GM12878 (cell line): Measurements from ENCODE around the gene AGAP2. TPM values are rescaled to one million over a fixed set of nuclear protein-coding genes. Genes with fewer than 3 reads are reported as not detected.
A peak's percentile ranks its signal among the peaks of the same experiment; 100 is the strongest.

Source experiments
- ATAC-seq: fragments of 200-7000 bp; cut with Tn5 transposase; 3 replicates; pipeline ENCODE4 v1.9.1; 2020; ENCODE audit warnings: mild to moderate bottlenecking, moderate library complexity
- BruUV-seq: library from RNA; stranded (reverse); fragments of 400-500 nt; replicated peaks from 2 replicates; lab custom pipeline; 2021; lab: Mats Ljungman, UMichigan
- CTCF ChIA-PET: fragments of 300-600 bp; sonication (Branson Sonifier 250); formaldehyde crosslinking; extraction: SDS; loops from one replicate; lab custom pipeline; 2021; ENCODE audit warnings: inconsistent platforms; lab: Yijun Ruan, JAX
- POLR2A ChIA-PET: fragments of 350-600 bp; formaldehyde crosslinking; extraction: SDS; loops from one replicate; lab custom pipeline; 2021; ENCODE audit warnings: inconsistent platforms; lab: Charles Lee
- RAD21 ChIA-PET: fragments of 300-600 bp; sonication (Branson Sonifier 250); formaldehyde crosslinking; loops from one replicate; lab custom pipeline; 2023; ENCODE audit warnings: antibody characterized with exemption; ENCODE audit not compliant: unreplicated experiment; lab: Charles Lee
- SMC1A ChIA-PET: fragments of 300-600 bp; sonication (Branson Sonifier 250); formaldehyde crosslinking; loops from one replicate; lab custom pipeline; 2023; ENCODE audit not compliant: unreplicated experiment, uncharacterized antibody; lab: Charles Lee
- DNase-seq: peaks from one replicate; pipeline ENCODE4 v3.0.0-alpha.2; 2011; ENCODE audit warnings: low read depth, low spot score
- FAIRE-seq: peaks from 3 replicates; lab custom pipeline; 2011; peaks lifted over from hg19 to GRCh38; lab: Jason Lieb, UNC
- H2AFZ ChIP-seq: 2 replicates; pipeline ENCODE4 v1.6.0; 2011; ENCODE audit warnings: low read depth, low read length, control low read depth; ENCODE audit not compliant: control insufficient read depth
- H3K27ac ChIP-seq: 2 replicates; pipeline ENCODE4 v1.5.1; 2011; ENCODE audit warnings: control low read depth; ENCODE audit not compliant: control insufficient read depth, insufficient read depth
- H3K27me3 ChIP-seq, 2 experiments: replicated peaks in 1 of 2; 2 replicates each; pipeline versions ENCODE4 v1.6.0 to v1.6.1; 2011; ENCODE audit warnings: low read length in 1 of 2; ENCODE audit not compliant: control insufficient read depth in 2 of 2, insufficient read depth in 2 of 2
- H3K36me3 ChIP-seq, 2 experiments: 2 replicates each; pipeline ENCODE4 v1.5.1; 2011; ENCODE audit warnings: low read length in 1 of 2; ENCODE audit not compliant: control insufficient read depth in 2 of 2, insufficient read depth in 2 of 2
- H3K4me1 ChIP-seq: 2 replicates; pipeline ENCODE4 v1.6.1; 2011; ENCODE audit warnings: mild to moderate bottlenecking, low read length, moderate library complexity, mixed read lengths; ENCODE audit not compliant: control insufficient read depth, insufficient read depth
- H3K4me2 ChIP-seq: 2 replicates; pipeline ENCODE4 v1.6.0; 2011; ENCODE audit warnings: control low read depth; ENCODE audit not compliant: control insufficient read depth, insufficient read depth
- H3K4me3 ChIP-seq: fragments of 200-600 bp; sonication (generic); 2 replicates; pipeline ENCODE4 v1.5.1; 2016
- H3K79me2 ChIP-seq: 2 replicates; pipeline ENCODE4 v1.6.0; 2011; ENCODE audit warnings: low read length; ENCODE audit not compliant: control insufficient read depth, insufficient read depth
- H3K9ac ChIP-seq: 2 replicates; pipeline ENCODE4 v1.8.0; 2011; ENCODE audit warnings: low read length, control low read depth, mixed read lengths; ENCODE audit not compliant: control insufficient read depth, insufficient read depth
- H3K9me3 ChIP-seq: replicated peaks from 3 replicates; pipeline ENCODE4 v1.5.1; 2011; ENCODE audit warnings: mild to moderate bottlenecking, low read length; ENCODE audit not compliant: control insufficient read depth, insufficient read depth
- H4K20me1 ChIP-seq: 2 replicates; pipeline ENCODE4 v1.6.0; 2011; ENCODE audit not compliant: control insufficient read depth, insufficient read depth
- EGR1 ChIP-seq, 2 experiments: IDR thresholded peaks; 1 replicate in 1 of 2; 2 replicates in 1 of 2; pipeline ENCODE4 v1.6.1; 2011 to 2012; ENCODE audit warnings: low read depth in 2 of 2, low read length in 2 of 2, borderline replicate concordance in 1 of 2, mild to moderate bottlenecking in 1 of 2, moderate library complexity in 1 of 2
- HDAC6 ChIP-seq: fragments of 200-600 bp; sonication (generic); IDR thresholded peaks from one replicate; pipeline ENCODE4 v1.8.0; 2017; ENCODE audit warnings: antibody characterized with exemption; ENCODE audit not compliant: unreplicated experiment
- MTA3 ChIP-seq: IDR thresholded peaks from 2 replicates; pipeline ENCODE4 v1.6.1; 2012; ENCODE audit warnings: low read length, inconsistent platforms, borderline replicate concordance
- NKRF ChIP-seq: fragments of 450-650 bp; conservative IDR thresholded peaks from 2 replicates; pipeline ENCODE4 v1.6.1; 2017; ENCODE audit warnings: mild to moderate bottlenecking, moderate library complexity
- POLR2AphosphoS2 ChIP-seq: IDR thresholded peaks from 2 replicates; pipeline ENCODE4 v1.6.1; 2011; ENCODE audit warnings: low read depth, mild to moderate bottlenecking, low read length, improper control_type of control experiment, moderate library complexity
- STAT1 ChIP-seq: fragments of 450-650 bp; conservative IDR thresholded peaks from 2 replicates; pipeline ENCODE4 v1.6.1; 2014; ENCODE audit warnings: antibody characterized with exemption, mild to moderate bottlenecking
- STAT3 ChIP-seq: IDR thresholded peaks from 2 replicates; pipeline ENCODE4 v1.6.1; 2011; ENCODE audit warnings: low read depth, low read length, improper control_type of control experiment
- WGBS: methylation state at CpG from one replicate; pipeline ENCODE4 v1.1.6; 2016; ENCODE audit warnings: low lambda C conversion rate; ENCODE audit not compliant: insufficient replicate concordance, insufficient coverage; ENCODE audit errors: missing lambda C conversion rate; 5-methylcytosine and 5-hydroxymethylcytosine counted together
- in situ Hi-C: fragments of 300-500 bp; cut with MboI; formaldehyde crosslinking; loops from 9 replicates; pipeline ENCODE4 v1.14.3; 2018; ENCODE audit warnings: mixed read lengths
- intact Hi-C: fragments of 100-400 bp; cut with micrococcal nuclease; formaldehyde crosslinking; loops from one replicate; pipeline ENCODE4 v1.14.2; 2022; ENCODE audit not compliant: unreplicated experiment
- polyA plus RNA-seq, 11 experiments: library from polyadenylated mRNA; depleted of rRNA in 4 of 11; unstranded in 6 of 11; stranded (reverse) in 5 of 11; fragments of >200 nt; fragmentation: Nextera tagmentation in 4 of 11; fragmentation: Illumina TruSeq in 1 of 11; extraction: Ambion mirVana in 4 of 11; extraction: Trizol in 1 of 11; gene quantifications; 1 replicate in 1 of 11; 2 replicates in 10 of 11; pipeline versions ENCODE4 v1.2.1 to v1.2.3, GENCODE V29; 2011 to 2016; ENCODE audit warnings: inconsistent platforms in 2 of 11, missing spikeins in 2 of 11, low read depth in 1 of 11
- total RNA-seq, 4 experiments: library from RNA; depleted of rRNA in 3 of 4; stranded (reverse); fragments of >200 nt in 3 of 4; fragmentation: Illumina TruSeq in 1 of 4; extraction: Trizol in 1 of 4; gene quantifications; 2 replicates each; pipeline versions ENCODE4 v1.2.1 to v1.2.3, GENCODE V29; 2013 to 2021

The AGAP2 gene
- total and polyA plus RNA-seq, 10 of the 15 experiments (the other 5 are each of a cell fraction or from before 2014, with no cell fraction given), result 0.29 to 19.8 (median 11.0) TPM

- TF ChIP-seq NKRF, result peak; percentile 90
- TF ChIP-seq STAT1, result no peak; the same call in 1 of the 2 replicates
- no peak for TF ChIP-seq HDAC6
- TF ChIP-seq EGR1 (IDR thresholded peaks at IDR 0.05; ENCODE audit: borderline replicate concordance in 1 of 2, low read depth in 2 of 2, low read length in 2 of 2), result peak; percentile 4 to 77
- TF ChIP-seq, all 136 proteins: peak for 64
Measured at GRCh38 chr12:57751788-57752667, 13.5 kb upstream of the AGAP2 start, which contains the start of gene CDK4 (continued).

GRCh38 chr12:57751432-57751787, 12.9 kb upstream of the AGAP2 start:
- TF ChIP-seq MTA3 (peak; percentile 35; the same call in 1 of the 2 replicates), STAT3 (no peak), POLR2AphosphoS2 (0 out of 2 replicates have a peak, but pooled peaks have one; percentile 22)
- 5% methylated on average over 8 of the region's 8 CpGs for WGBS
- H4K20me1 ChIP-seq, result no peaks in the 10 kb centered on the region
- intact Hi-C loops, result loop anchor here (10.0 kb wide), 1 partner anchor 277 kb away; the partner anchor contains the start of gene ARHGAP9
- peaks cover 21% of the 10 kb centered on the region for H3K4me1 ChIP-seq
- peak overlapping the region; percentile 79 for H3K4me3 ChIP-seq
- H3K9me3 ChIP-seq, result no peaks in the 10 kb centered on the region
- peak overlapping the region; percentile 83 for H2AFZ ChIP-seq
- no TSS peak for BruUV-seq
- peaks cover 30% of the 10 kb centered on the region for H3K79me2 ChIP-seq
- in situ Hi-C loops, result no loop called here
- no peaks in the 10 kb centered on the region for H3K27me3 ChIP-seq
- SMC1A ChIA-PET, result no interaction called here
- RAD21 ChIA-PET, result interaction anchor here (0.6 to 1.1 kb wide), 4 partner anchors 10 to 190 kb away, joined by 3 to 5 read pairs (median 4); no protein-coding TSS in a partner anchor
- ATAC-seq (peak; percentile 2), FAIRE-seq (no peak), DNase-seq (no peak)
- H3K36me3 ChIP-seq, result peaks cover 6 to 7% of the 10 kb centered on the region in 2 experiments
- H3K27ac ChIP-seq, result peak overlapping the region; percentile 94
- peak overlapping the region; percentile 99 for H3K9ac ChIP-seq
- CTCF ChIA-PET, result interaction anchor here (1.2 to 1.9 kb wide), 2 partner anchors 10 to 144 kb away, joined by 3 to 9 read pairs; no protein-coding TSS in a partner anchor
- POLR2A ChIA-PET, result interaction anchor here (0.8 to 1.2 kb wide), 2 partner anchors 10 to 12 kb away, joined by 4 to 18 read pairs; no protein-coding TSS in a partner anchor
- peak overlapping the region; percentile 78 for H3K4me2 ChIP-seq
